Keratinocyte (primary cell): ENCODE results near the gene LRP1B.

Experiments
- EZH2 ChIP-seq: IDR thresholded peaks from one replicate; pipeline ENCODE4 v1.6.1; 2012; ENCODE audit warnings: inconsistent platforms, mild to moderate bottlenecking, low read length, moderate library complexity
- TF ChIP-seq, protein P1 (sequence below), 3 experiments: IDR thresholded peaks in 1 of 3; conservative IDR thresholded peaks in 1 of 3; optimal IDR thresholded peaks in 1 of 3; 2 replicates in 2 of 3; 3 replicates in 1 of 3; pipeline versions ENCODE3 to v1.5.1; 2011; ENCODE audit warnings: low read length in 3 of 3, mild to moderate bottlenecking in 3 of 3, moderate library complexity in 2 of 3, control low read depth in 1 of 3, inconsistent platforms in 1 of 3; ENCODE audit not compliant: insufficient read depth in 2 of 3; ENCODE audit errors: extremely low read depth in 1 of 3

DNA sequence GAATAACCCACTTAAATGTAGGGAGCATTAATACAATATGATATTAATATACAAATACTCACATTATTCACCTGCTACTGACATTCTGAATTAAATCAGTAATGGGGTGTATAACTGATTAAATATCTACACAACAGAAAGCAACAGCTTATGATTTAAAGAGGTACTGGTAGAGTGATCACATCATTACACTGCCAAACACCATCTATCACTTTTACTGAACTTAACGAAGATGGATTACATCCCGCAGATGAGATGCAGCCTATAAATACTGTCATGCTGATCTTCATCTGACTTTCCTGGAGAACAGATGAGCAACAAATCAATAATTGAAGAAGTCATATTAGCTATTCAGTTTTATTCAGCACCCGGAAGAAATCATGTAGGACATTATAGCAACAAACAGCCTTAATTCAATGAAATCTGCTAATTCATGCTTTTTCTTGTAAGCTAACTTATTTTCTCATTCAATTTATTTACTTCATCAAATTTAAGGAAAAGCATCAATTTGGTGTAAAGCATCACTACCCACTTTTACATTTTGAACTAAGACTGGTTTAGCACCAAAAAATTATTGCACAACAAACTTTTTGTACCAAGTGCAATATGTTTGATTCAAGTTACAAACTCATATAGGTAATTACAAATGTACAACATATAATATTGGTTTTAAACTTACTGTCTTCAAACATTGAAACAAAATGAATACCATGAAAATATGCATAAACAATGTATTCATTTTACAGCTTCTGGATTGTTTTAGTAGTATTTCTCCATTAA is 1509.0 kb downstream of the LRP1B start:
- TF ChIP-seq, protein P1, sequence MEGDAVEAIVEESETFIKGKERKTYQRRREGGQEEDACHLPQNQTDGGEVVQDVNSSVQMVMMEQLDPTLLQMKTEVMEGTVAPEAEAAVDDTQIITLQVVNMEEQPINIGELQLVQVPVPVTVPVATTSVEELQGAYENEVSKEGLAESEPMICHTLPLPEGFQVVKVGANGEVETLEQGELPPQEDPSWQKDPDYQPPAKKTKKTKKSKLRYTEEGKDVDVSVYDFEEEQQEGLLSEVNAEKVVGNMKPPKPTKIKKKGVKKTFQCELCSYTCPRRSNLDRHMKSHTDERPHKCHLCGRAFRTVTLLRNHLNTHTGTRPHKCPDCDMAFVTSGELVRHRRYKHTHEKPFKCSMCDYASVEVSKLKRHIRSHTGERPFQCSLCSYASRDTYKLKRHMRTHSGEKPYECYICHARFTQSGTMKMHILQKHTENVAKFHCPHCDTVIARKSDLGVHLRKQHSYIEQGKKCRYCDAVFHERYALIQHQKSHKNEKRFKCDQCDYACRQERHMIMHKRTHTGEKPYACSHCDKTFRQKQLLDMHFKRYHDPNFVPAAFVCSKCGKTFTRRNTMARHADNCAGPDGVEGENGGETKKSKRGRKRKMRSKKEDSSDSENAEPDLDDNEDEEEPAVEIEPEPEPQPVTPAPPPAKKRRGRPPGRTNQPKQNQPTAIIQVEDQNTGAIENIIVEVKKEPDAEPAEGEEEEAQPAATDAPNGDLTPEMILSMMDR (optimal IDR thresholded peaks at IDR 0.05 in 1 of 3, IDR thresholded peaks at IDR 0.05 in 1 of 3, conservative IDR thresholded peaks at IDR 0.05 in 1 of 3; ENCODE audit: extremely low read depth in 1 of 3, insufficient read depth in 2 of 3, low read length in 3 of 3) = no peak
- no peak for TF ChIP-seq EZH2
